Measurements from ENCODE around the gene PRSS12. TPM values are rescaled to one million over a fixed set of nuclear protein-coding genes. Genes with fewer than 3 reads are reported as not detected.
"Not testable (repeated sequence)": the region's sequence is repeated elsewhere in the genome, so short reads cannot be mapped to it uniquely, and the experiment has no call there.

The PRSS12 gene
- total RNA-seq, 1 donor from 2014 or later: 2.3 TPM

DNA sequence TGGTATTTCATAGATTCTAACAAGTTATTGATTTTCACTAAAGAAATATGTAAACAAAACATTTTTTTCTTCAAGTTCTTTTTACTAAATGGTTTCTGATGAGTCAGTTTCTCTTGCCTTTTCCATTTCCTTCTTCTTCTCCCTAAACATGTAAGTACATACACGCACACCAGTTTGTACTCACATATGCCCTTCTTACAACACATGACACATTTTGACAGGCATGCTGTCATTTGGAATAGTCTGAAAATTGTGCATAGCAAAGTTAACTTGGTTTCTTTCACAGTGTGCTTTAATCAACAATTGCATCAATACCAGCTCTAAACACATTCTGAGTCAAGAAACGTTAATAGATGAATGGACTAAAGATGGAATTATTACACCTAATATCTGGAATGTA lies 35.1 kb downstream of the PRSS12 start:
- H3K4me3 ChIP-seq (ENCODE audit: low read depth, low read length): no peak overlapping the region
- DNase-seq (ENCODE audit: low read depth): no peak
- no peaks in the 10 kb centered on the region for H3K27me3 ChIP-seq (ENCODE audit: control insufficient read depth, insufficient read depth, low read length)
- TF ChIP-seq, protein P1, sequence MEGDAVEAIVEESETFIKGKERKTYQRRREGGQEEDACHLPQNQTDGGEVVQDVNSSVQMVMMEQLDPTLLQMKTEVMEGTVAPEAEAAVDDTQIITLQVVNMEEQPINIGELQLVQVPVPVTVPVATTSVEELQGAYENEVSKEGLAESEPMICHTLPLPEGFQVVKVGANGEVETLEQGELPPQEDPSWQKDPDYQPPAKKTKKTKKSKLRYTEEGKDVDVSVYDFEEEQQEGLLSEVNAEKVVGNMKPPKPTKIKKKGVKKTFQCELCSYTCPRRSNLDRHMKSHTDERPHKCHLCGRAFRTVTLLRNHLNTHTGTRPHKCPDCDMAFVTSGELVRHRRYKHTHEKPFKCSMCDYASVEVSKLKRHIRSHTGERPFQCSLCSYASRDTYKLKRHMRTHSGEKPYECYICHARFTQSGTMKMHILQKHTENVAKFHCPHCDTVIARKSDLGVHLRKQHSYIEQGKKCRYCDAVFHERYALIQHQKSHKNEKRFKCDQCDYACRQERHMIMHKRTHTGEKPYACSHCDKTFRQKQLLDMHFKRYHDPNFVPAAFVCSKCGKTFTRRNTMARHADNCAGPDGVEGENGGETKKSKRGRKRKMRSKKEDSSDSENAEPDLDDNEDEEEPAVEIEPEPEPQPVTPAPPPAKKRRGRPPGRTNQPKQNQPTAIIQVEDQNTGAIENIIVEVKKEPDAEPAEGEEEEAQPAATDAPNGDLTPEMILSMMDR (IDR thresholded peaks at IDR 0.05; ENCODE audit: insufficient read depth, low read length, poor library complexity, severe bottlenecking): no peak
- H3K36me3 ChIP-seq (ENCODE audit: control insufficient read depth, insufficient read depth, low read length): no peaks in the 10 kb centered on the region

DNA sequence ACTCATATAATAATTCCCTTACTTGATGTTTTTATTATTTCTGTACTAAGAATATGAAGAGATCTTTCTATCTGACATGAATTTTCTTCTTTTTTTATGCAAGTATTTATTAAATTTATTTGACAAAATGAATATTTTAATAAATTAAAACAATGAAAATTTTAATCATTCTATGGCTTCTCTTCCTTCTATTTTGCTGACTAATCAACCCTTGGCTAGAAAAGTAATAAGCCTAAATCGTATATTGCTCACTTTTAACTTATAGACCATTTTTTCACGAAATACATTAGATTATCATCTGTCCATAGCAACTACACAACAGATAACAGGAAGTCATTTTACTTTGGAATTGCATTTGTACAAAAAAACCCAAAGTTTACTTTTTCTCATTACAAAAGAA lies 38.6 kb downstream of the PRSS12 start:
- DNase-seq (ENCODE audit: low read depth): no peak
- Histone ChIP-seq H3K27me3 (ENCODE audit: control insufficient read depth, insufficient read depth, low read length) (no peaks in the 10 kb centered on the region), H3K36me3 (ENCODE audit: control insufficient read depth, insufficient read depth, low read length) (no peaks in the 10 kb centered on the region), H3K4me3 (ENCODE audit: low read depth, low read length) (no peak overlapping the region)
- TF ChIP-seq, protein P1 (IDR thresholded peaks at IDR 0.05; ENCODE audit: insufficient read depth, low read length, poor library complexity, severe bottlenecking): no peak

DNA sequence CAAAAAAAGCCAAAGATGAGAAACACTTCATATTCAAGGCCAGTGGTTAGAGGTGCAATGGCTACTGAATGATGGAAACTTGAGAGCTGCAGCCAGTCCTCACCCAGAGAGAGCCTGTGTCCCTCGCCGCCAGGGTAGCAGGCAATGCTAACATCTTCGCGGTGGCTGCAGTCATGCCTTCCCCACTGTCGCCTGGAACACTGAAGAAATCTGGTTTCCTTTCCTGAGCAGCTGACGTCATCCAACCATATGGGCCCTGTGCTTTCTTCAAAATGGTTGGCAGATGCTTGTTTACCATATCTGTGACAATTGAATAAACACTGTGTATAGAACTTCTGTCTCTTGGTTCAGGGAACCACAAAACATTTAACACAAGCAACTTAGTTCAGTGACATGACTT lies 39.7 kb downstream of the PRSS12 start:
- no peaks in the 10 kb centered on the region for H3K27me3 ChIP-seq (ENCODE audit: control insufficient read depth, insufficient read depth, low read length)
- no peak for DNase-seq (ENCODE audit: low read depth)
- no peaks in the 10 kb centered on the region for H3K36me3 ChIP-seq (ENCODE audit: control insufficient read depth, insufficient read depth, low read length)
- no peak overlapping the region for H3K4me3 ChIP-seq (ENCODE audit: low read depth, low read length)
- TF ChIP-seq, protein P1 (IDR thresholded peaks at IDR 0.05; ENCODE audit: insufficient read depth, low read length, poor library complexity, severe bottlenecking): no peak

DNA sequence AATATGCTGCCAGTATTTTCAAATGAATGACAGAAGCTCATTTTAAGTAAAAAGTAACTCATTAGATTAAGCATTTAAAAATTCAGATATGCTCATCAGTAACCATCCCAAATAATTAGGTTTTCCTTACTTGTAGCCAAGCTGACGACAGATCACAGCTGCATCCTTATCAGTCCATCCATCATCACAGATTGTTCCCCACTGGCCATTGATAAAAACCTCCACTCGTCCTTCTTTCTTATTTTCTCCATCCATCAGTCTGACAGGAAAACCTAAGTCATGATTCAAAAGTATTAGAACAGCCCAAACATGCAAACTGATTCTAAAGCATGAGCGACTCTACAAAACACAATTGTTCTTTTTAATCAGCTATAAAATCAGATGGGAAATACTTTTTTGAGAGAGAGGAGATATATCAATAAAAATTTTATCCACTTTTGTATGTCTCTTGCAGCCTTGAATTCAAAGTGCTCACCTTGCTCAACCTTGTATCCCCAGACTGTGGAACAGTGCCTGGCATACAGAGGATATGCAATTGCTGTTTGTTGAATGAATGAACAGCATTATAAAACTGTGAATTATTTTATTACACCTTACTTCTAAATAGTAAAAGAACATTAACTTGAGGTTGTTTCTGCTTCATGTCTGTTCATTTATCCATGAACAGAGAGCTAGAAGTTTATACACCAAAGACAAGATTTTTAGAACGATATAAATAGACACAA lies 44.3 kb downstream of the PRSS12 start:
- Histone ChIP-seq H3K27me3 (ENCODE audit: control insufficient read depth, insufficient read depth, low read length) (no peaks in the 10 kb centered on the region), H3K36me3 (ENCODE audit: control insufficient read depth, insufficient read depth, low read length) (no peaks in the 10 kb centered on the region), H3K4me3 (ENCODE audit: low read depth, low read length) (no peak overlapping the region)
- TF ChIP-seq, protein P1 (IDR thresholded peaks at IDR 0.05; ENCODE audit: insufficient read depth, low read length, poor library complexity, severe bottlenecking): no peak
- no peak for DNase-seq (ENCODE audit: low read depth)

DNA sequence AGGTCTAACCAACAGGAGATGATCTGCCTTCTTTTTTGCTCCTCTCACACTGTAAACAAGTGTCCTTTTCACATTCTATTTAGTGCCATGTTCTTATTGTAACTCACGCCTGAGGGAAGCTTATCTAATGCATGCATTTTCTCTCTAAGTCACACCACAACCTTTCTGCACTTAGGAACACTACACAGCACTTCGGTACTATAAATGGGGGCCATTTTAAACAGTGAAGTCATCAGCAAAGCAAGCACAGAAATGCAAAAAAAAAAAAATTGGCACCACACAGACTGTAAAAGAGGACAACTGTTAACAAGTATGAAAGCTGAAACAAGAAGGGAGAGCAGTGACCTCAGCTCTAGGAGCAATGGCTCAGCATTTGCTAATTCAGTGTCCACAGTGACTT lies 45.2 kb downstream of the PRSS12 start:
- H3K27me3 ChIP-seq (ENCODE audit: control insufficient read depth, insufficient read depth, low read length): no peaks in the 10 kb centered on the region
- H3K36me3 ChIP-seq (ENCODE audit: control insufficient read depth, insufficient read depth, low read length): no peaks in the 10 kb centered on the region
- TF ChIP-seq, protein P1 (IDR thresholded peaks at IDR 0.05; ENCODE audit: insufficient read depth, low read length, poor library complexity, severe bottlenecking): no peak
- no peak overlapping the region for H3K4me3 ChIP-seq (ENCODE audit: low read depth, low read length)
- no peak for DNase-seq (ENCODE audit: low read depth)

DNA sequence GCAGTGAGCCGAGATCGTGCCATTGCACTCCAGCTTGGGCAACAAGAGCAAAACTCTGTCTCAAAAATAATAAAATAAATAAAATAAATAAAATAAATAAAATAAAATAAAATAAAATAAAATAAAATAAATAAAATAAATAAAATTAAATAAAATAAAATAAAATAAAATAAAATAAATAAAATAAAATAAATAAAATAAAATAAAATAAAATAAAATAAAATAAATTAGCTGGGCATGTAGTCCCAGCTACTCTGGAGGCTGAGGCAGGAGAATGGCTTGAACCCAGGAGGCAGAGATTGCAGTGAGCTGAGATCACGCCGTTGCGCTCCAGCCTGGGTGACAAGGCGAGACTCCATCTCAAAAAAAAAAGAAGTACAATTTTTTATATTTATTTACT lies 53.2 kb downstream of the PRSS12 start:
- H3K4me3 ChIP-seq (ENCODE audit: low read depth, low read length); DNase-seq (ENCODE audit: low read depth); H3K36me3 ChIP-seq (ENCODE audit: control insufficient read depth, insufficient read depth, low read length); H3K27me3 ChIP-seq (ENCODE audit: control insufficient read depth, insufficient read depth, low read length): not testable (repeated sequence)

Data from kidney epithelial cell (primary cell).